NCI-H1436 (cell line): ENCODE measurements around the gene PSMB1.
"Not testable (repeated sequence)": the region's sequence is repeated elsewhere in the genome, so short reads cannot be mapped to it uniquely, and the experiment has no call there.

ENCODE experiments used
- DNase-seq: peaks from one replicate; lab custom pipeline; 2025; lab: John Stamatoyannopoulos, UW

Gene PSMB1

GRCh38 chr6:170535004-170535403 is 18.1 kb downstream of the PSMB1 start:
- DNase-seq: no peak

- no peak for DNase-seq
Measured at GRCh38 chr6:170533792-170534191, 19.3 kb downstream of the PSMB1 start.

- DNase-seq: no peak
Measured at GRCh38 chr6:170532867-170533488, 20.1 kb downstream of the PSMB1 start.

GRCh38 chr6:170529839-170530469 is 23.2 kb downstream of the PSMB1 start:
- DNase-seq: peak; percentile 48

- DNase-seq: not testable (repeated sequence)
Measured at GRCh38 chr6:170527995-170528394, 25.1 kb downstream of the PSMB1 start.

GRCh38 chr6:170525795-170526194 is 27.3 kb downstream of the PSMB1 start:
- no peak for DNase-seq

- DNase-seq: no peak
Measured at GRCh38 chr6:170524172-170524502, 29.0 kb downstream of the PSMB1 start.

- no peak for DNase-seq
Measured at GRCh38 chr6:170523256-170524171, 29.6 kb downstream of the PSMB1 start.

GRCh38 chr6:170522565-170523183 is 30.4 kb downstream of the PSMB1 start:
- no peak for DNase-seq

- peak; percentile 74 for DNase-seq
Measured at GRCh38 chr6:170516783-170517616, 36.1 kb downstream of the PSMB1 start.

GRCh38 chr6:170514908-170515307 is 38.2 kb downstream of the PSMB1 start:
- DNase-seq: no peak

GRCh38 chr6:170512249-170512648 is 40.9 kb downstream of the PSMB1 start:
- no peak for DNase-seq

GRCh38 chr6:170510631-170511030 is 42.5 kb downstream of the PSMB1 start:
- DNase-seq: no peak

GRCh38 chr6:170509723-170510018 is 43.4 kb downstream of the PSMB1 start:
- no peak for DNase-seq

GRCh38 chr6:170508892-170509722 is 44.0 kb downstream of the PSMB1 start:
- not testable (repeated sequence) for DNase-seq

- not testable (repeated sequence) for DNase-seq
Measured at GRCh38 chr6:170508275-170508674, 44.8 kb downstream of the PSMB1 start.

GRCh38 chr6:170507728-170508127 is 45.4 kb downstream of the PSMB1 start:
- DNase-seq: not testable (repeated sequence)

GRCh38 chr6:170506446-170506845 is 46.7 kb downstream of the PSMB1 start:
- DNase-seq: no peak

GRCh38 chr6:170505306-170505705 is 47.8 kb downstream of the PSMB1 start:
- DNase-seq: peak; percentile 90

GRCh38 chr6:170504479-170504878 is 48.6 kb downstream of the PSMB1 start:
- DNase-seq: no peak

GRCh38 chr6:170503414-170503761 is 49.7 kb downstream of the PSMB1 start:
- DNase-seq: no peak
